ENCODE measurements around the gene PTPRC.

Gene PTPRC

DNA sequence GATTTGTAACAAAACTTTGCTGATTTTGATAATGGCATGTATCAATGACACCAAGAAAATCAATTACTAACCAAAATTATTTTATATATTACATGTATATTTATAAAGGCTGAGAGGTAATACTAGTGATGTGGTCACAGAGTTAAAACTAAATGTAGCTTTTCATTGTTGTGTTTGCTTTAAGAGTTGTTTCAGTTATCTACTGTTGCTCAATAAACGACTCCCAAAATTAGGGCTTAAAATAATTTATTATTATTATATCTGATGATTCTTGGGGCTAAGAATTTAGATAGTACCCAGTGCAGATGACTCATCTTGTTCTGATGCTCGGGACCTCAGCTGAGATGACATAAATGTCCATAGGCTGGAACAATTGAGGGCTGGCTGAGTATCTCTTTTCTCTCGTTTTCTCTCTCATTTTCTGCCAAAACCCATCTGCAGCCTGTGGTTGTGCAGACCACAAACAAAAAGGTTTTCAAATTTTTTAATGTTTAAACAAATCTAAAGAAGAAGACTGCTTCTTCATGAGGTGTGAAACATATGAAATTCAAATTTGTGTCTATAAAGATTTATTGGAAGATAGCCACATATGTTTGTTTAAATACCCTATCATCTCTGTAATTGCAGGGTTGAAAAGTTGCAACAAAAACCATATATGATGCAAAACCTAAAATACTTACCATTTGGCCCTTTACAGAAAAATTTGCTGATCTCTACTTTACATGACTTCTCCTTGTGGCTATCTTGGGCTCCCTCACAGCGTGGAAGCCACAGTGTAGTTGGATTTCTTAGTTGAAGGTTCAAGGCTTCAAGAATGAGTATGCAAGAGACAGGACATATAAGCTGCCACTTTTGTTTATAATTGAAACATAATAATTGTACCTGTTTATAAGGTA is 14.8 kb upstream of the PTPRC start:
- TF ChIP-seq, protein P1, sequence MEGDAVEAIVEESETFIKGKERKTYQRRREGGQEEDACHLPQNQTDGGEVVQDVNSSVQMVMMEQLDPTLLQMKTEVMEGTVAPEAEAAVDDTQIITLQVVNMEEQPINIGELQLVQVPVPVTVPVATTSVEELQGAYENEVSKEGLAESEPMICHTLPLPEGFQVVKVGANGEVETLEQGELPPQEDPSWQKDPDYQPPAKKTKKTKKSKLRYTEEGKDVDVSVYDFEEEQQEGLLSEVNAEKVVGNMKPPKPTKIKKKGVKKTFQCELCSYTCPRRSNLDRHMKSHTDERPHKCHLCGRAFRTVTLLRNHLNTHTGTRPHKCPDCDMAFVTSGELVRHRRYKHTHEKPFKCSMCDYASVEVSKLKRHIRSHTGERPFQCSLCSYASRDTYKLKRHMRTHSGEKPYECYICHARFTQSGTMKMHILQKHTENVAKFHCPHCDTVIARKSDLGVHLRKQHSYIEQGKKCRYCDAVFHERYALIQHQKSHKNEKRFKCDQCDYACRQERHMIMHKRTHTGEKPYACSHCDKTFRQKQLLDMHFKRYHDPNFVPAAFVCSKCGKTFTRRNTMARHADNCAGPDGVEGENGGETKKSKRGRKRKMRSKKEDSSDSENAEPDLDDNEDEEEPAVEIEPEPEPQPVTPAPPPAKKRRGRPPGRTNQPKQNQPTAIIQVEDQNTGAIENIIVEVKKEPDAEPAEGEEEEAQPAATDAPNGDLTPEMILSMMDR (conservative IDR thresholded peaks at IDR 0.05), result no peak
- H3K27ac ChIP-seq, result no peak overlapping the region

DNA sequence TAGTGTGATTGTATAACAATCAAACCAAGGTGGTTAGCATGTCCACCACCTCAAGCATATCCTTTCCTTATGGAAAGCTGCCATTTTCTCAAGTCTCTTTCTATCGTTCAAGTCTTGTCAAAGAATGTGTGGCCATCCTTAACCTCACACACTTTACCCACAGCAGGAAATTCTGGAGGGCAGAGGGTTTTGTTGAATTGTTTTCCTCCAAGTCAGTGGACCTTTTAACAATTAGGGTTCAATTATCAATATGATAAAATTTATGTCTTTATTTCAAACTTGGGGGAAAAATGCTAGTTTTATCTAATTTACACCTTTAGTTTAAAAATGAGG is 14.2 kb upstream of the PTPRC start:
- no peak overlapping the region for H3K27ac ChIP-seq
- TF ChIP-seq, protein P1 (conservative IDR thresholded peaks at IDR 0.05), result no peak

DNA sequence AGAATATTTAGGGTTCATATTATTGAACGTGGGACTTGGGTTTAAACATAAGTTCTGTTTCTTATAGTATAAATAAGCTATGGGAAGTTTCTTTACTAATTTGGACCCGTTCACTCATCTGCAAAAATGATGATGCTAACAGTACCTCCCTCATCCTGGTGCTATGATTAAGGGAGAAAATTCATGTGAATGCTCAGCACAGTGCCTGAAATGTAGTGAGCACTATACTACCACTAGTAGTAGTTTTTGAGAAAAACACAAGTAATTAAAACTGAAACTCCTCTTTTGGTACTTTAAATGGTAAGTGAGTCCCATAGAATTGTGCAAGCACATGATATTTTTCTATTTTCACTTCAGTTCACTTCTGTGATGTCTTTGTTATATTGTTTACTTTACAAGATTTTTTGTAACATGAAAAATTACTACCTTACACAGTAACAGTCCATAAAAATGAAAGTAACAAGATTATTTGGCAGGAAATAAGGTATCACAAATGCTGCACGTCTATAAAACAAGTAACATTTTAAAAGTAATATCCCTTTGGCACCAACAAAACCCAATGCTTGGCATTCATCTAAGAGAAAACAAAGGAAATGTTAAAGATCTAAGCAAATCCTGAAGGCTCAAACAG is 11.3 kb upstream of the PTPRC start:
- H3K27ac ChIP-seq, result 0 out of 2 replicates have a peak overlapping the region, but pooled peaks have one; percentile 12
- TF ChIP-seq, protein P1 (conservative IDR thresholded peaks at IDR 0.05), result no peak

DNA sequence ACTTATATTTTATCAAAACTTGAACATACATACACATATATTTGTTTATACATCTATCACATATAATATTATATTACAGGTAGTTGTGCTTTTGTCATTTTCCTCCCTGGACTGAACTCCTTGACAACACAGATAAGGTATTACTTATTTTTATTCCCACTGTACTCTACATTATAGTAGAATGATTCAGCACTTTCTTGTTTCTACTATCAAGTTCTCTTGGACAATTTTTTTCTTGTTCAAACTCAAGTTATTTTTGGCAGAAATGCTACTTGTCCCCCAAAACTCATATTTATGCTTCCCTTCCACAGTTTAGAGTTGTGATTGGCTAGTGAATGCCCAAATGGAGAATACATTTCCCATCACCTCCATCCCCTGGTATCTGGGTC is 10.8 kb upstream of the PTPRC start:
- peak overlapping the region; percentile 12; the same call in 1 of the 2 replicates for H3K27ac ChIP-seq
- TF ChIP-seq, protein P1 (conservative IDR thresholded peaks at IDR 0.05), result no peak

DNA sequence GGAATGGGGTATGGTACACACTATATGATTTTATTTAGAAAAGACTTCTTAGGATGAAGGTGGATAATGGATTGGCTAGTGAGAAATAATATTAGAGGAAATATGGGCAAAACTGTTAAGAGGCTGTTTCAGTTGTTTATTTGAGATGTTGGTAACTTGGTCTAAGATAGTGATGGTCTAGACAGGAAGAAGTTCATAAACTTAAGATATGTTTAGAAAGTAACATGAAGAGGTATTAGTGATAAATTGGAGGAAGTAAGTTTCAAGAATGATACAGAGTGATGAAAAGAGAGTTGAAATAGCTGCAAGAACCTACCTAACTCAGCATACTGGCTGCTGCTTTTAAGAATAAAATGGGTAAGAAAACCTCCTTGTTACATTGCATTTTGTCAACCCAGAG is 9.2 kb upstream of the PTPRC start:
- no peak overlapping the region for H3K27ac ChIP-seq
- TF ChIP-seq, protein P1 (conservative IDR thresholded peaks at IDR 0.05), result no peak

DNA sequence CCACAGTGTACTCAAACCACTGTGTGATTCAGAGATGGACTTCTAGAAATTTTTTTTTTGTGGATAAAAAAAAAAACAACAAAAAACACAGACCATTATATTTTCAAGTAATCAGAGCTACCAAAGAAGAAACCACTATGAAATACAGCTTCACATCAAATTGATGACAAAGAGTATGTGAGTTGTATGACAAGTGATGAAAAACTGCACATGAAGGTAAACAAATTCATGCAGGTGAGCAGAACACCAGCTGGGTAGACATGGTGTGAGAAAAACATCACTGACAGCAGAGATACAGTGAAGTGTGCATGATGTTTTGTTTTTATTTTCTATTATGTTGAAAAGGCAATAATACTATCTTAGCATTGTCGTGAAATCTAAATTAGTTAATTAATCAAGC is 8.0 kb upstream of the PTPRC start:
- no peak overlapping the region for H3K27ac ChIP-seq
- TF ChIP-seq, protein P1 (conservative IDR thresholded peaks at IDR 0.05), result no peak

DNA sequence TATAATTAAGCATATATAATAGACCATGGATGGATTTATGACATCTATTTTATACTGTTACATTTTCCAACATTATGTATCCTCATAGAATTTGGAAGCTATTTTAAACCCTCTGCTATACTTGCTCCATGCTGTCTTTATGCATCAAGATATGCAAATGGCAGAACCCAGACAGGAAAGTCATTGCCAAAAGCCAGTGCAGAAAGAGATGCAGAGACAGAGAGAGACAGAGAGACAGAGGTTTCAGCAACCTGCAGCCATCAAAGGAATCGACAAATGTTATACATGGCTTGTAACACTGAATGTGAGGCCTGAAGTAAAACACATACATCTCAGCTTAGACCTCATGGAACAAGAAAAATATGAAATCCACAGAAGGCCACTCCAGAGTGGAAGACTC is 7.5 kb upstream of the PTPRC start:
- TF ChIP-seq, protein P1 (conservative IDR thresholded peaks at IDR 0.05), result no peak
- no peak overlapping the region for H3K27ac ChIP-seq

Data from VCaP (cell line).